ENCODE data around the gene SERPINI1.

The SERPINI1 gene

DNA sequence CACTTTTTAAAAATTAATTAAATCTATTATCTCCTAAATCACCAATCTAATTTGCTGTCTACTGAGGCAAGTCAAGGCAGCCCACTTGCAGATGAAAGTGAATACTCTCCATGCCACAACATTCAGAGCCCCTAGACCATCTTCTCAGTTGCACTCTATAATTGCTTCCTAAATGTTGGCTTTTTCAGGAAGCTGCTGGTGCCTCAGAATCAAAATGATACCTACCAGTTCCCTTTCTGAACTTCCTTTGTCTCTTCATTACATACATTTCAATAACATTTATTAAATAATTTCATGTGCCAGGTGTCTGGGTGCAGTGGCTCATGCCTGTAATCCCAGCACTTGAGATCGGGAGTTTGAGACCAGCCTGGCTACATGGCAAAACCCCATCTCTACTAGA is 124.1 kb downstream of the SERPINI1 start:
- DNase-seq = no peak
- TF ChIP-seq GATA1 (IDR thresholded peaks at IDR 0.05; ENCODE audit: low read depth, low read length) (no peak), POLR2A (IDR thresholded peaks at IDR 0.05; ENCODE audit: low read length) (no peak)

DNA sequence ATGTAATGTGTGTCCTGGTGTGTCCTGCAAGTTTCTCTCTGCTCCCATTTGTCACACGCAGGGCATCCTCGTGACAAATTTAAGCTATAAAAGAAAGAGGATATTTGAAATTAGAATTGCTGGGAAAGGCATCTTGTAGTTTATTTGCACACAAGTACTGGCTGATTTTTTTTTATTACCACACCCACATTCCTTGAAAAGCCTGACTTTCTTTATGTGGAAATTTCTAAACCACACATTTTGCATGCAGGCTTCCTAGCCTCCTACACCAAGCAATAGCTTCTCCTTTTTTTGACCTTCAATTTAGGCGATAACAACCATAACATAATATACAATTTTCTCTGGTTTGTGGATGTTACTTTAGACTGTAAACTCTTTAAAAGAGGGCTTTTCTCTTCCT is 126.1 kb downstream of the SERPINI1 start:
- TF ChIP-seq POLR2A (IDR thresholded peaks at IDR 0.05; ENCODE audit: low read length) (no peak), GATA1 (IDR thresholded peaks at IDR 0.05; ENCODE audit: low read depth, low read length) (no peak)
- no peak for DNase-seq

DNA sequence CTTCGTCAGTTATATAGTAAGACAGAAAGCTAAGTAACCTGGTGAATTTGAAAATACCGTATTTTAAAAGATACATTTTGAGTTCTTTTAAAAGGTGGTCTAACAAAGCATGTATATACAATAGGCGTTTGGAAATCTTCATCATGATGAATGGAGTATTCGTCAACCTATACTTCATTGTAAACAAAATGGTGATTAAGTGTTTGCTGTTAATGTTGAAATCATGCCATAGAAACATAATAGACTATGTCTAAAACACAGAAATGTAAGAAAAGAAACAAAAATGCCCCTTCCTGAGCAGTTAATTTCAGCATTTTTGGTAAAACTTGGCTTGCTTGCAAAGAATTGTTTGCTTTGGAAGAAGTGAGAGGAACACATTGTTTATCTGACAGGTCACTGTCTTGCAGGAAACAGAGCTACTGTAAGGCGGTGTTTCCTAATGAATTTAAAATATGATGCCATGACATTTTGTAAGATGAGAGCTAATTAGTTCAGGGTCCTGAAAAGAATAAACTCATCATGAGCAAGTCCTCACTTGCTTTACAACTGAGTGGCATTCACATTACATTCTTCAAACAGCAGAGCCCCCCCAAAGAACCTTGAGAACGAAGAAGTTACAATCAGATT is 126.7 kb downstream of the SERPINI1 start:
- no peak for DNase-seq
- TF ChIP-seq POLR2A (IDR thresholded peaks at IDR 0.05; ENCODE audit: low read length) (no peak), GATA1 (IDR thresholded peaks at IDR 0.05; ENCODE audit: low read depth, low read length) (no peak)

DNA sequence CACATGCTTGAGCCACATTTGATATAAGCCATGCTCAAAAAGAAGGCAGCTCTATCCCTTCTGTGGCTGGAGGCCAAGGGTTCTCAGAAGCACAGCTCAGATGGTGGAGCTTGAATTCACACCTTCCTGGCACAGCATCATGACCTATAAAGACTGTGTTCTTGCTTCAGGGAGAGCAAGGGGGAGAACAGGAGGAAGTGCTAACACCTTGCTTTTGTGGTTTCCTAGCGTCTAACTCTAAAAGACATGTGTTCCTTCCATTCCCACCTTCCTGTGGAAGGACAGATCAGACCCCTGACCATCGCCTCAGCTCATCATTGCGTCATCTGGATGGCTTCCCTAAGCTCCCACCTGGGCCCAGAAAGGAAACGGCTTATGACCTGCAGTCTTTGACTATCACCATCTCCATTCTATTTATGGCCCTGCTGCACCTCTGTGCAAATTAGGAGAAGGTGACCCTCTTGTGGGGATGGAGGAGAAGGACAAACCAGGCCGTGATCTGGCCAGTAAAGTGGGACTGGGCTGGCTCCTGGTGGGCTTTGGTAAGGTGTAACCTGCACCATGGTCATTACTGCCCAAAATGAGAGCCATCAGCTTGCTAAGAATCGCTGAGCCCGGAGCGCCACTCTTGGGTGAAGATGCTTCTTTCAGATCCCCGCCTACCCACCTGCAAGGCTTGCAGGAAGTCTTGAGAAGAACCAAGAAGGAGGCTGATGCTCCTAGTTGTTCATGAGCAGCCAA is 128.5 kb downstream of the SERPINI1 start:
- DNase-seq = no peak
- TF ChIP-seq GATA1 (IDR thresholded peaks at IDR 0.05; ENCODE audit: low read depth, low read length) = no peak
- no peak for TF ChIP-seq POLR2A (IDR thresholded peaks at IDR 0.05; ENCODE audit: low read length)

DNA sequence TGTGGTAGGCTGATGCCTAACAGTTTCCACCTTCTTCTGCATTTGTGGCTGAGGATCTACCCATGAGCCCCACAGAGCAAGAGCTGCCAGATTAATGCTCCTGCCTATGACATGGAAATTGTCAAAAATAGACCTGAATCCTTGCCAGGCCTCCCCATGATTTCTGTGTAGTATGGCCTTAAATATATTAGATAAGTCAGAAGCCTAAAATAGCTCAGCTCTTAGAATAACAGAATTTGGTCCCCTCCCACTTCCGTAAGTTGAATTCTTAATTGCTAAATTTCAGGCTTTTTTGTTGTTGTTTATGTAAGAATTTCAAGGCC is 129.0 kb downstream of the SERPINI1 start:
- TF ChIP-seq GATA1 (IDR thresholded peaks at IDR 0.05; ENCODE audit: low read depth, low read length) (no peak), POLR2A (IDR thresholded peaks at IDR 0.05; ENCODE audit: low read length) (no peak)
- DNase-seq = no peak

DNA sequence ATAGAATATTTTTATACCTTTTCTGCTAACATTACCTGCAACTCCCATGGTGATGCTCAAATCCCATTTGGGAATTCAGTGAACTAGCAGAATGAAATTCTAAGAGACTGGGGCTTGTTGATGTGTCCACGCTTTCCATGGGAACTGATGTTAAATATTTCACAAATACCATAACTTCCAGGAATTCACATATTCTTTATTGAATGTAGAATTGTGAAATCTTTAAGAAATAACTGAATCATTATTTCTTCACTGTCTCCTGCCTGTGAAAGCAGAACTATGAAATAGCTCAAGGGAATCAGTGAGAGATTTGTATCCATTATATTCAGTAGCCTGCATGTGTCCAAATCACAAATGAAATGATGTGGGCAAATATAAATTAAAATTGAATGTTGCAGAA is 130.8 kb downstream of the SERPINI1 start:
- no peak for DNase-seq
- TF ChIP-seq GATA1 (IDR thresholded peaks at IDR 0.05; ENCODE audit: low read depth, low read length) = no peak
- no peak for TF ChIP-seq POLR2A (IDR thresholded peaks at IDR 0.05; ENCODE audit: low read length)

DNA sequence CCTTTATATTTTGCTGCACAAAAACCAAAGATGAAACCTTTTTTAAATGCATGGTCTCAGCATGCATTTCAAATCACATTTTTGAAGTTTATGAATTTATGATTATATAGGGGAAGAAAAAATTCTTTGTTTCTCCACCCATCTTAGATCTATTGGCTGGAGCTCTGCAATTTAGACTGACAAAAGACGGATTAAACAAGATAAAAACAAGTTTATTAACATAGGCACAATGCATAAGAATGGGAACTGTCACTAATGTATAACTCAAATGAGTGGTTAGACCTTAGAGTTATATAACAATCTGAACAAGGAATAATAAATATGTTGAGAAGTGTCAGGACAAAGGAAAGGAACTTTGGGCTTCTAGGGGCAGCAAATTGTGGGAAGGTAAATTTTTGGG is 132.5 kb downstream of the SERPINI1 start:
- TF ChIP-seq GATA1 (IDR thresholded peaks at IDR 0.05; ENCODE audit: low read depth, low read length) (no peak), POLR2A (IDR thresholded peaks at IDR 0.05; ENCODE audit: low read length) (no peak)

DNA sequence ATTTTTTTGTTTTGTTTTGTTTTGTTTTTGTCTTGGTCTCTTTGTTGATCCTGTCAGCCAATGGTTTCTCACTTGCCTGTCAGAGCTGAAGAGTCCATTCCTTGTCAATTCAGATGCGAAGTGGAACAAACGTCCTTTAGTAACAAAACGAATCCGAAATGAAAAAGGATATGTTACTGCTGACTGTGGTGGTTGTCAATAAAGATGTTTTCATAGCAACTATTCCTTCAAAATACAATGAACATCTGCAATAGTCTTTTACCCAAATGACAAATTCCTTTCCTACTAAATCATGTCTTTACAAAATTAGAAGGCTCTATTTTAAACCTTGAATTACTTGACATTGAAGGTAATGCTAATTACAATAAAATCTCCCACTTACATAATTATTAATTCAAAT is 134.7 kb downstream of the SERPINI1 start:
- TF ChIP-seq GATA1 (IDR thresholded peaks at IDR 0.05; ENCODE audit: low read depth, low read length) (no peak), POLR2A (IDR thresholded peaks at IDR 0.05; ENCODE audit: low read length) (no peak)
- DNase-seq = no peak

More for the DNA sequence above, 132.5 kb downstream of the SERPINI1 start:
- DNase-seq = no peak

DNA sequence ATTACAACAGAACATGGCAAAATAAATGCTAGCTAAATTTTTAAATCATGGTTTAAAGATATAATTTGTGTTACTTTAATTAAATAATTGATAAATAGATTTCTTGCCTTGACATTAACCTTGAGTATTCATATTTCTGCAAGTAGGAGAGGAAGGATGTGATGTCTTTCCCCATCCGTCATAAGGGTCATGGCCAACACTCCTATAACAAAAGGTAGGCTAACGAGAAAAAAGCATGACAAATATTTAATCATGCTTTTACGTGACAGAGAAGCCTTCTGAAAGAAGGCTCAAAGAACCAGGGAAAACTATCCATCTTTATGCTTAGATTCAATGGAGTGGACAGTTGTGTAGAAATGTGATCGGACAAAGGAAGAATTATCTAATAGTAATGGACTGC is 135.2 kb downstream of the SERPINI1 start:
- DNase-seq = no peak
- no peak for TF ChIP-seq GATA1 (IDR thresholded peaks at IDR 0.05; ENCODE audit: low read depth, low read length)
- no peak for TF ChIP-seq POLR2A (IDR thresholded peaks at IDR 0.05; ENCODE audit: low read length)

DNA sequence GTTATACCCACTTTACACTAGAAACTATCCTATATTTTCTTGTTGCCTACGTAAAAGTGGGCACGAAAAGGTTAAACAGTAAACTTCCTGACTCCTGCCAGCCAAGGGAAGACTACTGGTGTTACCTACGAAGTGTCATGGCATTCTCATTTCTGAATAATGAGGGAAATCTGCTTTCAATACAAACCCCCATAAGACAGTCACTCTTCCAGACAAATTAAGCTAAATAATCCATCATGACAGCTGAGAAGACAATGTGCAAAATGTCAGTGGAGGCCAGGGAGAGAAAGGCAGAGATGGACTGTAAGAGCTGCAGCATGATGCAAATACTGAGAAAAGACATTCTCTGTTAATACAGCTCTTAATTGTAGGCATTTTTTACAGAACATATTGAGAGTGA is 136.5 kb downstream of the SERPINI1 start:
- TF ChIP-seq POLR2A (IDR thresholded peaks at IDR 0.05; ENCODE audit: low read length) (no peak), GATA1 (IDR thresholded peaks at IDR 0.05; ENCODE audit: low read depth, low read length) (no peak)
- no peak for DNase-seq

DNA sequence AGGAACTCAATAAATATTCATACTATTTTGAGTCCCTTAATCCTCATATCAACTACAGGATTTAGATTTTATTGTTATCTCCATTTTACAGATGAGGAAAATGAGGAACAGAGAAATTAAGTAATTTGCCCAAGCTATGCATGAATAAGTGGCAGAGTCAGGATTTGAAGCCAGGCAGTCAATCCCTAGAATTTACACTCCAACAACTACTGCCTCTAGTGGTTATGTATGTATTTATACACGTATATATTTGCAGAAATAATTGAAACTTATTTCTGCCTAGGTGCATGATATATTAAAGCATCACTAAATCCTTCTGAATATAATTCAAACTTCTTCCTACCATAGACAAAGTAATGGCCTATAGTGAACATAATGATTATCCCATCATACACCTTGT is 137.4 kb downstream of the SERPINI1 start:
- no peak for DNase-seq
- no peak for TF ChIP-seq POLR2A (IDR thresholded peaks at IDR 0.05; ENCODE audit: low read length)
- no peak for TF ChIP-seq GATA1 (IDR thresholded peaks at IDR 0.05; ENCODE audit: low read depth, low read length)

DNA sequence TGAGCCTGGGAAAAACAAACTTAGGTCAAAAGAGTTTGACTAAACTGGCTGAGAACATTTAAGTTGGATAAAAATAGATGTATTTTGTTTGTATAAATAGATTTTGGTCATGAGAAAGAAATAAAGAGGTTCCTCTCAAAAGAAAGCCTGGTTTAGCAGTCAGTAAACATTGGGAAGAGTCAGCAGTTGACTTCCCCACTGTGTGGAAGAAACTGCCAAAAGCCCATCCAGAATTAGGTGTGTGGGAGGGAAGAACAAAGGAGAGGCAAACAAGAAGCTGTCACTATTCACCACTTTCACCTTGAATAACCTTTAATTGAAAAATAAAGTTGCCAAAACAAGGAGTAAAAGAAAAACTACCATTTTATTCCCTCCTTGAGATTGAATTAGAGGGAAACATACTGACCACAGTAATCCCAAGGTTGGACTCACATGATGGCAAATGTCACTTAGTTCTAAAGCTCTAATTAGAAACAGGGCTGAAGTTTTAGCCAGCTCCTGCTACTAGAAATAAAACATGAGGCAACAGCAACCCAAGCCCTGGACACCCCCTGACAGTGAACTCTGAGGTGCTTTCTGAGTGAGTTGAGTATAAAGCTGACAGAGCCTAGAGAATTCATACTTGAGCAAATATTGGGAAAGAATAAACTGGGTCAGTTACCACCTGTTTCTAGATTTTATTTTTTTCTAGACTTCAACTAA is 139.3 kb downstream of the SERPINI1 start:
- DNase-seq = no peak
- no peak for TF ChIP-seq POLR2A (IDR thresholded peaks at IDR 0.05; ENCODE audit: low read length)
- TF ChIP-seq GATA1 (IDR thresholded peaks at IDR 0.05; ENCODE audit: low read depth, low read length) = no peak

Data from erythroblast (primary cell).